Activated CD8-positive, alpha-beta memory T cell treated with anti-CD3 and anti-CD28 coated beads, Interleukin-2, amount 50 U/mL, for 48 hours (primary cell): ENCODE data around the gene EML2.

Experiments used
- DNase-seq: peaks from one replicate; pipeline ENCODE4 v3.0.0-alpha.2; 2020

EML2 gene

DNA sequence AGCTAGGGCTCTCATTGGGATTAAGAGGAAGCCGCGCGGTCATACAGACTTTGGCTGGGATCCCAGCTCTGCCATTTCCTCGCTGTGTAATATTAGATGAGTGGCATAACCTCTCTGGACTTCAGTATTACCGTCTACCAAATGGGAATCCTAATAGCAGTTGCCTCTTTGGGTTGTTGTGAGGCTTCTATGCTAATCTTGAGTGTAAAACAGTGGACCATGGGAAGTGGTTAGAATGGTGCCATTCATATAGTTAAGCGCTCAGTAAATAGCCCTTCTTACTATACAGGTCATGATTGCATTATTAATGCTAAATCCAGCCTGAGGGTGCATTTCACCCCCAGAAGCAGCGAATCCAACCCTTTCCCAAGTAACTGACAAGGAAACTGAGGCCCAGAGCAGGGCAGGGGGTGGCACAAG, 54.0 kb downstream of the EML2 start:
- DNase-seq = no peak

DNA sequence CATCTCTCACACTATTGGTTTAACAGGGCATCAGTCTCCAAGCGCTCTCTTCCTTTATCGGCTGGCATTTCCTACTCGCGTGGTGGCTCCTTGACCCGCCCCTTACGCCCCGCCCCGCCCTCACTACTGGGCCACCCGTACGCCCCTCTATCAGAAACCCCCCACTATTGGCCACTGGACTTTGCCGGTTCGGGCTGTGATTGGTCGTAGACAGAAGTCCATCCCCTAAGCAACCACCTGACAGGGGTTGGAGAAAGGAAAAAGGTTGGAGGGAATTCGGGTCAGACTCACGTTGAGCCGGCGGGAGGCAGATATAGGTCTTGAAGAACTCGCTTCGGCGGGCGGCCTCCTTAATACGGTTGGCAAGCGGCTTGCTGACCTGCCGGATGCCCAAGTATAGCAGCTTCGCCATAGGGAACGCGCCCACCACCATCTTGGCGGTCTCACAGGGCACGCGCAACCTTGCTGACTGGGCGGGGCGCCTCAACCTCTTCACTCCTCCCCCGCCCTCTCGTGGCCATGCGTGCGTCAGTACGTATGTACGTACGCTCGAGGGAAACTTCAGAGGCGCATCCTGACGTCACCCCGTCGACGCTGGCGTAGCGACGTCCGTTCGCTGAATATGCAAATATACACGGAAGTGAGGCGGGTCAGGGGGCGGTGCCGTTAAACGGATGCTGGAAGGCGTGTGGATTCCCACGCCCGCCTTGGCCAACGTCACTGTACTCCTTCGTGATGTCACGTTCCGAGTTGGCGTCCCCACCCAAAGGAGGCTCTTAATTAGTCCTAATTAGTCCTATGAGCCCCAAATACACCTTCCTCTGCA, 54.7 kb downstream of the EML2 start, which contains the start of gene OPA3:
Gene OPA3 (minus strand): TSS at position 471 of the 826 bp plus-strand sequence. CDS start 38 bp downstream, at position 433.
- peak; percentile 97 for DNase-seq

DNA sequence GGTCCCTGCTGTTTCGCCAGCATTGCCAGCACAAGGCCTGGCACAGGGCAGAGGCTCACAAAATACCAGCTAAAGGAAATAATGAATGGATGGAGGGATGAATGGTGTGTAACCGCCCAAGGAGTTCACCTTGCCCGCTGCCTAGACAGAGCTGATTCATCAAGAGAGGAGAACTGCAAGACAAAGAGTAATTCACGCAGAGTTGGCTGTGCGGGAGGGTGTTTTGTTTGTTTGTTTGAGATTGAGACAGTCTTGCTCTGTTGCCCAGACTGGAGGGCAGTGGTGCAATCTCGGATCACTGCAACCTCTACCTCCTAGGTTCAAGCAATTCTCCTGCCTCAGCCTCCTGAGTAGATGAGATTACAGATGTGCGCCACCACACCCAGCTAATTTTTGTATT, 57.6 kb downstream of the EML2 start:
- no peak for DNase-seq

DNA sequence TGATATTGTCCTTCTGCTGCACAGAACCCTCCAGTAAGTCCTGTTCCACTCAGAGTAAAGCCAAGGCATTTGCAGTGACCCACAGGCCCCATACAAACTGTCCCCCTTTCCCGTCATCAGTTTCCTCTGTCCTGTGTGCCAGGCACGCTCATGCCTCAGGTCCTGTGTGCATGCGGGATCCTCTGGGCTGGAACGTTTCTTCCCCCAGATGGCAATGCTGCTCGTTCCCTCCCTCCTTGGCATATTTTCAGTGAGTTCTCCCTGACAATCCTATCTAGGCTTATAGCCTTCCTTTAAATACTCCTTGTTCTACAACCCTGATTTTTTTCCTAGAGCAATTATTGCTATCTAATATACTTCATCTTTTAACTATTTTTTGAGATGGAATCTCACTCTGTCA, 60.3 kb downstream of the EML2 start:
- no peak for DNase-seq

DNA sequence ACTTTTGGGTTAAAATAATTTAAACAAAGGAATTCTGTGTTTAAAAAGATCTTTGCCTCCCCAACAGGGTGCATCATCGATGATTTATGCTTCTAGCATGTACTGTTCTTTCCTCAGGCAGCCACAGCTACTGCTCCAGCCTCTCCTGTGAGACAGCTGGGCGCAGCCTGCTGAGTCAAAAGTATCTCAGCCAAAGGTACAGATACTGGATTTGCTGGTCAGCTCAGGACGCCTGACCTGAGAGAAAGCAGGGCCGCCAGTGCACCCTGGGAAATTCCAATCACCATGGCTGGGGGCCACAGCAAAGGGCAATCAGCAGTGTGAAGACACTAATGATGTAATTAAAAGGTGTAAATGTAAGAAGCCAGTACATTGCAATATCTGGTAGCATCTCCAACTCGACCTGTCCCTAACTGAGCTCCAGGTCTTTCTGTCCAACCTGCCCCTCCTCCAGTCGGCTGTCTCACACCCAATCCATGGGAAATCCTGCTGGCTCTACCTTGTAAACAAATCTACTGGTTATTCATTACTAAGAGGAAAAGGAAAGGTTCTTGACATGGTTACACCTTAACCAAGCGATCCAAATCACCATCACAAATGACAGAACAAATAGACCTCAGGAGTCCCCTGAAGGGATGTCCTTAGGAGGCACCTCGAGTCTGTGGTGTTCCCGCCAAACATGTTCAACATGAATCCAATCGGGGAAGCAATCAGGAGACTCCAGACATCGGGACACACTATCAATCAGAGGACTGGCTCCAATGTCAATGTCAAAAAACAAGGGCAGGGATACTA, 61.9 kb downstream of the EML2 start:
- DNase-seq = no peak

DNA sequence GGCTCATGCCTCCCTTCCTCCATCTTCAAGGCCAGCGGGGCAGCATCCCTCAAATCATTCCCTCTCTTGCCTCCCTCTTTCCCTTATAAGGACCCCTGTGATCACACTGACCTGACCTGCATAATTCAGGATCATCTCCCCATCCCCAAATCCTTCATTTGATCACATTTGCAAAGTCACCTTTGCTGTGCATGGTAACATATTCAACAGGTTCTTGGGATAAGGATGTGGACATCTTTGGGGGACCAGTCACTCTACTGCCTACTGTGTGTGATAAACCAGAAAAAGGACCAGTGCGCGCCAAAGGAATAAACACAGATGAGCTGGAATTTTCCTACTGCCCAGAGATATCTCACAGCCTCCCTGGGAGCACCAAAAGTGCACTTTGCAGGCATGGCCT, 62.5 kb downstream of the EML2 start:
- no peak for DNase-seq

DNA sequence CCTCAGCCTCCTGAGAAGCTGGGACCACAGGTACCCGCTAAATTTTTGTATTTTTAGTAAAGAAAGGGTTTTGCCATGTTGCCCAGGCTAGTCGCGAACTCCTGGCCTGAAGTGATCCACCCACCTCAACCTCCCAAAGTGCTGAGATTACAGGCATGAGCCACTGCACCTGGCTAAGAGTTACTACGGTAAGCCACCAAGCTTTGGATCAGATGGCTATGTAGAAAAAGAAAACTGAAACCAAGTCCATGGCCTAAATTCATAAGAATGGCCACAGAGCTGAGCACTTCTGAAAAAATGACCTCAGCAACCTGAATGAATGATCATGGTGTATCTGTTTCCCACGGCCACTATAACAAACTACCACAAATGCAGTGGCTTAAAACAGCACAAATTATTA, 64.0 kb downstream of the EML2 start:
- no peak for DNase-seq

DNA sequence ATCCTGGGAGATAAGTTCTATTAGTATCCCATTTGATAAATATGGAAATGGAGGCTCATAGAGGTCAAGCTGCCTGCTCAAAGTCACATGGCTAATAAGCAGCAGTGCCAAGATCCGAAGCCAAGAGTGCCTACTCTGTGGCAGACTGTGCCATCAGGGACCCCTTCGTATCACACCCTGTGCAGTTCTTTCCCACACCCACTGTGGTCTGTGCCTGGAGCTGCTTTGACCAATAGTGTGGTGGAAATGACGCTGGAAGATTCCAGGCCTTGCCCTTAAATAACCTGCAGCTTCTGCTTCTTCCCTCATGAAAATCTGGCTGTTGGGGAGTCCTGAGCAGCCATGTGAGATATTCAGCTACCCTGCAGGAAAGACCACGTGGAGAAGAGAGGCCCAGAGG, 64.7 kb downstream of the EML2 start:
- no peak for DNase-seq

DNA sequence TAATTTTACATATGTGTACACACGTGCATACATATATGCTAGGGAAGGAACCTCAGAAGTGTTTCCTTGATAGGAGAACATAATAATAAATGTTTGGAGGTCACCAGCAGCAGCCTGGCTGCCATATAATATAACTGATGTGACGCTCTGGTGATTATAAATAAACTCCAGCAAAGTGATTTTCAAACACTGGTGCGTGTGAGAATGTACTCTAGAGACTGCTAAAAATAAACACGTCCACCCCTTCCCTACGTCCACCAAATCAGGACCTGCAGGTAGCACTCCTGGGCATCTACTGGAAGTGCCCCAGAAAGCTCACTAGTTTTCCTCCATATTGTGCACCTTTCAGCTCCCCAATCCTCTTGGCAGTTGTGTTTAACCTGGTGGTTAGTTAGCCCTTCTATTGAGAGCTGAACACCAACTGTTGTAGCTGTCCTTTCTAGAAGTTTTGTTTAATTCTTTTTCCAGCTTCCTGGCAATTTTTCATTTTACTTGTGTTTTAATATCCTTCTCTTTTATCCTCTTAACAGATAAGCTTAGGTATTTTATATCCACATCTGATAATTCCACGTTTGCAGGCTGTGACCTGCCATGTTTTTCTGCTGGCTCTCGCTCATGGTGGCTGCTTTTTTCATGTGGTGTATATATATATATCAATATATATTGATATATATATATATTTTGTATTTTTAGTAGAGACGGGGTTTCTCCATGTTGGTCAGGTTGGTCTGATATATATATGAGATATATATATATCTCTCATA, 67.6 kb downstream of the EML2 start:
- no peak for DNase-seq

DNA sequence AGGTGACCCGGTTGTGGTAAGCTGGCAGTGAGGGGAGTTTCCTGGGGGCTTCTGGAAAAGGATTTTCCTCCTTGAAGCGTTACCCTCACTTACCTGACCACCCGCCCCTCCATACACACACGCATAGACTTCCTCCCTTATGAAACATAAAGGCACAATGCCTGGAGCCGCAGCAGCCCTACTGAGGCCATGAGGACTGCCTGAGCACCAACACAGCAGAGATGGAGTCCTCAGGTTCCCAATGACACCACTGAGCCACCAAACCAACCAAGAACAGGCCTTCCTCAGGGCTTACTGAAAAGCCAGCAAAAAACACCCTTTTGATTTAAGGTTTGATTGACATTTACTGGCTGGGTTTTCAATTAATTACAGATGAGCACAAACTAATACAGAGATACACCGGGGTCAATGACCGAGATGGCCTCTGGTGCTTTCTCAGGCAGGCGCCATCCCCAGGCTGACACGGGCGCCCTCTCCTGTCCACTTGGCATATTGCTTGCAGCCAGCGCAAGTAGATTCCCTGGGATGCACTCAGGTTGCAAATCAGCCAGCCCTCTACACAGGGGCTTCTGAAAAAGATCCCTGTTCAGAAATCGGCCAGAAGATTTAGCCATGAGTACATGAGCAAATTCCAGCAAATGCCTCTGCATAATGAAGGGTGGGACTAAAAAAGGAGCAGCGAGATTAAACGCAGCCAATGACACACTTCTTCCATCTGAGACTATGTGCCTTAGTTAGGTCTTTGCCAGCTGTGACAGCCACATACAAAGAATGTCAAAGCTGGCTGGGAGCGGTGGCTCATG, 69.4 kb downstream of the EML2 start:
- peak; percentile 85 for DNase-seq

DNA sequence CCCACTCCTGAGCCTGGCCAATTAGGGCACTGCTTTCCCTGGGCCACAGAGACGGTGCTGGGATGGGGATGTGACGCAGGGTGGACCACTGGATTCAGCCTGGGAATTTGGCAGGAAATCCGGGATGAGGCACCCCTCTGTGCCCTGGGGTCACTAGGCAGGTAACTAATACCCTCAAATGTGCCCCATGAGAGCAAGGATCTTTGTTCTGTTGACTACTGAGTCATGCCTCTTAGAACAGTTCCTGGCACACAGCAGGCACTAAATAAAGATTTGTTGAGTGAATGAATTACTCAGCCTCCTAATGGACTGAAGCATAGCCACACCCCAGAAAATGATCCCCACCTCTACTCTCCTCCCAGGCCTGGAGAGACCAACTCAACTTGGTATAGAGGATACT, 70.5 kb downstream of the EML2 start:
- no peak for DNase-seq

DNA sequence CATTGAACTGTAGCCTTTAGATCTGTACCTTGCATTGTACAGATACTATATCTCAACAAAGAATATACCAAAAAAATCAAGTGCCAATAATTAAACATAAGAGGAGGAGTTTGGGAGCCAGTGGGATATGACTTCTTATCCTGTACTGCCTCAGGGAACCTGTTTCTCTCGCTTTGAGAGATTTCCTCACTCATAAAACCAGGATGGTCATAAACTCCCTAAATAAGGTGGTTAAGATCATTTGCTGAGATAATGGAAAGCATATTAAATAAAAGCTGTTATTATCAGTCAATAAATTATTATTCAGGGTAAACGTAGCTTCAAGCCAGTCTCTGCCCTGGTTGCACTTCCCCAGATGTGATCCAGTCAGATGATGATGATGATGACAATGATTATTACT, 71.6 kb downstream of the EML2 start:
- no peak for DNase-seq

DNA sequence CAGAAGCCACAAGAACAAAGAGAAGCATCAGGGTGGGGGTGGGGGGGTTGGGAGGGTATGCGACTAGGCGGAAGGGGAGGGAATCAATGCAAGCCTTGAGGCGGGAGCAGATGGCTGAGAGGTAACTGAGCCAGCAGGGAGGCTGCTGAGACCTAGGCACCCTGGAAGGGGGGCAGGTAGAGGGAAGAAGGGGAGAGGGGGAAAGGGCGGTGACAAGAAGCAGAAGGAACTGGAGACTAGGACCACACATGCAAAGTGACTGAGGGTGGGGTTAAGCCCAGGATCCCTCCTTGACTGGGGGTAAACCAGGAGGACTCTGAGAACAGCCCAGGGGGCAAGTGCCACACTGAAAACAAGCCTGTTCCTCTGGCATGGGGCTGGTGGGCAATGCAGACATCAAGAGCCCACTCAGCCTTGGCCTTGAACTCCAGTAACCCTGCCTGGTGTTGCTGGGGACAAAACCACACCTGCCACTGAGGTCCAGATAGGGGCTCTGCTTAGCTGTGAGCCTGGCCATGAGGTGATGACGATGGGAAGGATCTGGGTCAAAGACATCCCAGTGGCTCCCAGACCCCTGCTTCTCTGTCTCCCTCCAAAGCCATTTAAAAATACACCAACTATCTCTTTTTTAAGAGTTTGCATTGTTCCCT, 74.9 kb downstream of the EML2 start:
- no peak for DNase-seq

DNA sequence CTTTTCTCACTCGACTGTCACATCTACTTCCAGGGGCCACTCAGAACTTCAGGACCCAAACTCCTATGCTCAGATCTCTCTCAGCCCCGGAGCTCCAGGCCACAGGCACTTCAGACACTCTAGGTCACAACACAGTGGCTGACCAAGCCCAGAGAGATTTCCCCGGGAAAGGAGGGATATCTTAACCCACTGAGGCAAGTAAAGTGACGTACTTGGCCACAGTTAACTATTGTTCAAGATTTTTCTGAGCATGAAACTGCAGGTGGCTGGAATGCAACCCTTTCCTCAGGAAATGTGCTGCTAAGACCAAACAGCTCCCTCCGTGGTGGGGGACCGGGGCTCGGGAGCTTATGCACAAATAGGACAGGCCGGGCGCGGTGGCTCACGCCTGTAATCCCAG, 78.5 kb downstream of the EML2 start:
- no peak for DNase-seq

DNA sequence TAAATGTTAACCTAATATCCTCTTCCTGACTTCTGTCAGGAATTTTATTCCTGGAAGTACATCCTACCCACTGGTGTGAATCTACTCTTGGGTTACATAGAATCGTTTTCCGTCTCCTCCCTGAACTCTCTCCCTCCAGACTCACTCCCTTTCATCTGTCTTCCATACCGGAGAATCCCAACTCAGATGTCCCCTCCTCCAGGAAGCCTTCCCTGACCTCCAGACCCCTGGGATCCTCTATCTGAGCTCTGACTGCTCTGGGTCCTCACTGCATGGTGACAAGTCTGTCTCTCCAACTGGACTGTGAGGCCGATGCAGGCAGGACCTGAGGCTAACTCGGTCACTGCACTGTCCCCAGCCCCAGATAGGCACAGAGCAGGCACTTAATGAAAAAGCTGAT, 79.2 kb downstream of the EML2 start:
- DNase-seq = no peak
